ENCODE data around the gene ARID5B.

Gene ARID5B

DNA sequence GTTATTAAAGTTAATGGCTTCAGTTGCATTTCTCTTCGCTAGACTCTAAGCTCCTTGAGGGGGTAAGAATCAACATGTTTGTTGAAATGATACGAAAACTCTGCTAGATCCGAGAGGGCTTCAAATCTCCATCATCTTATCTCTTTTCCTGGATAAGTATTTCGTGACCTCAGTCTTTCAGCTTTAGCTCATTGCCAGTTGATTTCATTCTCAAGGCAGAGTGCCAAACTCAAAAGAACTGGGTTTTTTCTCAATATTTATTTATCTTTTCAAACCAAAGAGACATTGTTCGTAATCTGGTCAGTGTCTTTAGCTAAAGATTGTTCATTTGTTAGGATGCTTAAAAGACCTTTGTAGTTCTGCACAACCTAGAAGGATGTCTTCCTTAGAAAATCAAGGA is 108.9 kb downstream of the ARID5B start:
- no peak for DNase-seq (ENCODE audit: extremely low read depth, low read depth)
- TF ChIP-seq, protein P1, sequence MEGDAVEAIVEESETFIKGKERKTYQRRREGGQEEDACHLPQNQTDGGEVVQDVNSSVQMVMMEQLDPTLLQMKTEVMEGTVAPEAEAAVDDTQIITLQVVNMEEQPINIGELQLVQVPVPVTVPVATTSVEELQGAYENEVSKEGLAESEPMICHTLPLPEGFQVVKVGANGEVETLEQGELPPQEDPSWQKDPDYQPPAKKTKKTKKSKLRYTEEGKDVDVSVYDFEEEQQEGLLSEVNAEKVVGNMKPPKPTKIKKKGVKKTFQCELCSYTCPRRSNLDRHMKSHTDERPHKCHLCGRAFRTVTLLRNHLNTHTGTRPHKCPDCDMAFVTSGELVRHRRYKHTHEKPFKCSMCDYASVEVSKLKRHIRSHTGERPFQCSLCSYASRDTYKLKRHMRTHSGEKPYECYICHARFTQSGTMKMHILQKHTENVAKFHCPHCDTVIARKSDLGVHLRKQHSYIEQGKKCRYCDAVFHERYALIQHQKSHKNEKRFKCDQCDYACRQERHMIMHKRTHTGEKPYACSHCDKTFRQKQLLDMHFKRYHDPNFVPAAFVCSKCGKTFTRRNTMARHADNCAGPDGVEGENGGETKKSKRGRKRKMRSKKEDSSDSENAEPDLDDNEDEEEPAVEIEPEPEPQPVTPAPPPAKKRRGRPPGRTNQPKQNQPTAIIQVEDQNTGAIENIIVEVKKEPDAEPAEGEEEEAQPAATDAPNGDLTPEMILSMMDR (IDR thresholded peaks at IDR 0.05; ENCODE audit: low read depth, low read length): no peak

DNA sequence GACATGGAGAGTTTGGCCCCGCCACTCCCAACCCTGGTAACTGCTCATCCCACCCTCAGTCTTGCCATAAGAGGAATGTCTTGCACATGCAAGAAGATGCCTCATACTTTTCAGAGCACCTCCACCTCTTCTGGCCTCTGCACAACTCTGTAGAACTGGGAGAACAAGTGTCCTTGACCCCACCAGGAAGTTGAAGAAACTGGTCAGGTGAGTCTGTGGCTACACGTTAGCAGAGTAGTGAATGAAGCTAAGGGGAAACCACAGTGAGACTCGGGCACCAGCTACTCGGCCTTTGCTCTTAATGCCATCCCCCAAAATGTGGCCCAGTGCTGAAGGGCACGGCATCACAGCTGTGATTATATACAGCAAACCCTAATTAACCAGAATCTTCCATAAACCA is 110.1 kb downstream of the ARID5B start:
- TF ChIP-seq, protein P1 (IDR thresholded peaks at IDR 0.05; ENCODE audit: low read depth, low read length): no peak
- DNase-seq (ENCODE audit: extremely low read depth, low read depth): no peak

DNA sequence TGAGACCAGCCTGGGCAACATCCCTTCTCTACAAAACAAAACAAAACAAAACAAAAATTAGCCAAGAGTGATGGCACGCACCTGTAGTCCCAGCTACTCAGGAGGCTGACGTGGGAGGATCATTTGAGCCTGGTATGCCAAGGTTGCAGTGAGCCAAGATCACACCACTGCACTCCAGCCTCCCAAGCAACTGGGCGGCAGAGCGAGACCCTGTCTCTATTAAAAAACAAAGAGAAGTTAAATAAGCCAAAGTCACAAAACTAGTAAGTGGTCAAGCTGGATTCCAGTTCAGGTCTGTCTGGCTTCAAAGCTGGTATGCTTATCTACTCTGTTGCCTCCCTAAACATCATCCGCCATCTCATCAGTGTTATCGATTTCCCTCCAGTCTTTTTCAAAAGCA is 110.8 kb downstream of the ARID5B start:
- DNase-seq (ENCODE audit: extremely low read depth, low read depth): no peak
- TF ChIP-seq, protein P1 (IDR thresholded peaks at IDR 0.05; ENCODE audit: low read depth, low read length): no peak

DNA sequence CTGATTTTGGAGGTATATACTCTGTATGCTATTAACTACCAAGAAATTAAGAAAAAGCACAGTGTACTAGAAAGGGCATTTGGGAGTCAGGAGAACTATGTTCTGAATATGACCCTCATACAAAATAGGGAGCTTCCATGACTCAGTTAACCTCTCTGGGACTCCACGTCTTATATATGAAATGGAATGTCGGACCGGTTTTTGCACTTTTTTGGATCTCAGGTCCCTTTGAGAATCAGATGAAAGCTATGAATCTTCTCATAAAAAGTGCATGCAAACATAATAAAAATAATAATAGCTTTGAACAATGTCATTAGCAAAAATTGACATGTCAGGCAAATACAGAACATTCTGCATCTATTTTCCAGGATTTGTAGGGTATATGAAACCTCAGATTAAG is 113.0 kb downstream of the ARID5B start:
- DNase-seq (ENCODE audit: extremely low read depth, low read depth): no peak
- TF ChIP-seq, protein P1 (IDR thresholded peaks at IDR 0.05; ENCODE audit: low read depth, low read length): no peak

DNA sequence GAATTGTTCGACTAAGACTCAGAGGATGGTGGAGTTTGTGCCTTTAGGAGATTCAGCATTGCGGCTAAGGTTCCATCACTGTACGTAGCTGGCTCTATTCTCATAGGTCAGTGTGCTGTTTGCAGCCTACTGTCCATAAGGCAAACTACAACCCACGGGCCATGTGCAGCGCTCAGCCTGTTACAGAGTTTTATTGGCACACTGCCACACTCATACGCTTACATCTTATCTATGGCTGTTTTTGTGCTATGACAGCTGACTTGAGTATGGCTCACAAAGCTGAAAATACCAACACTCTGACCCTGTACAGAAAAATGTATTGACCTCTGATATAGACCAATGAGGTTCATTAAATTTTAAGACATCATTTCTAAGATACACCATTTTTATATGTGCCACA is 114.5 kb downstream of the ARID5B start:
- TF ChIP-seq, protein P1 (IDR thresholded peaks at IDR 0.05; ENCODE audit: low read depth, low read length): no peak
- DNase-seq (ENCODE audit: extremely low read depth, low read depth): no peak

DNA sequence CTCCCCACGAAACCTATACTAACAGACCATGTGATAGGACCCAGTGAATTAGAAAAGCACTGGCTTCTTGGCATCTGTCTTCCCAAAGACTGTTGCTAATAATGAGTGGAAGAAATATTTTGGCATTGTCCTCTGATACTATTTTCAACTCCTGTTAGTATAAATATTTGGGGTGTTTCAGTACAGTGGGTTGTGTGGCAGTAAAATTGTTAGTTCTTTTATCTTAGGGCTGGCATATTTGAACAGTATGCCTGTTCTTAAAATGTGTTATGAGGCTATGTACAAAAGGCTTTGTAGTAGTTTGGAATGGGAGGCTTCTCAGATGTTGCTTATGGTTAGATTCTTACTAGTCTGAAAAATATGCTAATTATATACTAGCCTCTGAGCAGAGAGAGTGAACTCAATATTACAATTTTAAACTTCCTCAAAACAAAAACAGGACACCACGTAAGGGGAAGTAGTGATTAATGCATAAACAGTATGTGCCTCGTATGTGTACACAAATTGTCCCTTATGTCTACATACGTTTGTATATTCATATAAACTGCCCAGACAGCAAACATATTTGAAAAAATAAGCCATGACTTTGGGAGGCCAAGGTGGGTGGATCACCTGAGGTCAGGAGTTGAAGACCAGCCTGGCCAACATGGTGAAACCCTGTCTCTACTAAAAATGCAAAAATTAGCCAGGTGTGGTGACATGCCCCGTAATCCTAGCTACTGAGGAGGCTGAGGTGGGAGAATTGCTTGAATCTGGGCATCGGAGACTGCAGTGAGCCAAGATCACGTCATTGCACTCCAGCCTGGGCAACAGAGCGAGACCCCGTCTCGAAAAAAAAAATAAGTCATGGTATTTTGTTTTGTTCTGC is 115.4 kb downstream of the ARID5B start:
- no peak for DNase-seq (ENCODE audit: extremely low read depth, low read depth)
- TF ChIP-seq, protein P1 (IDR thresholded peaks at IDR 0.05; ENCODE audit: low read depth, low read length): no peak

DNA sequence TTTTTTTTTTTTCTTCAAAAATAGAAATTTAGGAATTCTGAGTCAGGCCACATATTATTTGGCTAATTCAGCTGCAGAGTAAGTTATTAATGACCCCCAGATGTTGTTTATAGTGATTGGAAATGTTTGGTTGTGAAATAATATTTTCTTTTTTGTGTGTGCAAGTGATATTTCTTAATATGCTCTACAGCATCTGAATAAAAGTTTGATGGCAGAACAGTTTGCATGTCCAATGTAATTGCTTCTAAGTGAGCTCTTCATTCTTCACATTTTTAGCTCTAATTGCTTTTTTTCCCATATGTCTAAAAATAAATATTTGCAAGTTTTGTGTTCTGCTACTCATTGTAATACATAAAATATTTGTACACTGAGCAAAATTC is 116.0 kb downstream of the ARID5B start:
- DNase-seq (ENCODE audit: extremely low read depth, low read depth): peak; percentile 50
- TF ChIP-seq, protein P1 (IDR thresholded peaks at IDR 0.05; ENCODE audit: low read depth, low read length): no peak
